Suppressor macrophage treated with lipopolysaccharide for 1 hour (primary cell): ENCODE results near the gene SPSB2.
"Not testable (repeated sequence)": the region's sequence is repeated elsewhere in the genome, so short reads cannot be mapped to it uniquely, and the experiment has no call there.

ENCODE experiments used
- DNase-seq, 3 donors: peaks; one replicate each; pipeline ENCODE4 v3.0.0-alpha.2; 2020 to 2022

The SPSB2 gene

DNA sequence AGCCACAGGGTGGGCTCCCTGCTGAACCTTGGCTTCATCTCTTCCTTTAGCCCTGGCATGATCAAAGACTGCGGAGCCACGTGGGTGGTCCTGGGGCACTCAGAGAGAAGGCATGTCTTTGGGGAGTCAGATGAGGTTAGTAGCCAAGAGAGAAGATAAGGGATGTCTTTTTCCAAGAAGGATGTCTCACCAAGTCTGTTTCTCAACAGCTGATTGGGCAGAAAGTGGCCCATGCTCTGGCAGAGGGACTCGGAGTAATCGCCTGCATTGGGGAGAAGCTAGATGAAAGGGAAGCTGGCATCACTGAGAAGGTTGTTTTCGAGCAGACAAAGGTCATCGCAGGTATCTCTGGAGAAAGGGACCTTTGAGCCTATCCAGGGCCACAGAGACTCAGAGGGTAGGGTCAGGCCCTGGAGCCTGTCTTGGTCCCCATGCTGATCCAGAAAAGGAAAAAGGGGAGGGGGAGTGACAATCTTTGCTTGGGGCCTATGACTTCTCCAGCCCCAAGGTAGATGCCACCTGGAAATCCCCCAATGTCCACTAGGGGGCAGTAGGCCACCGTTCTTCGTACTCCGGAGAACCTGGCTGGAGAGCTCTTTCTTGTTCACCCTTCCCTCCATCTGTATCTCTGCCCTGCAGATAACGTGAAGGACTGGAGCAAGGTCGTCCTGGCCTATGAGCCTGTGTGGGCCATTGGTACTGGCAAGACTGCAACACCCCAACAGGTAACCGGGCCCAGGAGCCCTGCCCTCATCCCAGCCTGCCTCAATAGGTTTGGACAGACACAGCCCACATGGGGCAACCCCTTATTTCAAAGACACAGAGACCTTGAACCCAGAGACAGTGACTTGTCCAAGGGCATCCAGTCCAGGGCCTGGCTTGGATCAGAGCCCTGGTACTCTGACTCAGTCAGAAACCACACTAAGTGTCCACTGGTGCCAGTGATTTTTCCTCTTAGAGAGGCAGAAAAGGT is 3.8 kb downstream of the SPSB2 start:
- DNase-seq, result peak; percentile 81 to 89 (median 86)

- DNase-seq, result peak; percentile 53 to 60 (median 56)
Measured at GRCh38 chr12:6868211-6869048, 4.7 kb downstream of the SPSB2 start.

GRCh38 chr12:6867413-6868210 is 5.5 kb downstream of the SPSB2 start, which contains the start of gene TPI1:
TPI1 (plus strand) TSS chr12:6867531; CDS start chr12:6867567, 36 bp downstream.
- DNase-seq, result peak; percentile 89 to 95 (median 94)

DNA sequence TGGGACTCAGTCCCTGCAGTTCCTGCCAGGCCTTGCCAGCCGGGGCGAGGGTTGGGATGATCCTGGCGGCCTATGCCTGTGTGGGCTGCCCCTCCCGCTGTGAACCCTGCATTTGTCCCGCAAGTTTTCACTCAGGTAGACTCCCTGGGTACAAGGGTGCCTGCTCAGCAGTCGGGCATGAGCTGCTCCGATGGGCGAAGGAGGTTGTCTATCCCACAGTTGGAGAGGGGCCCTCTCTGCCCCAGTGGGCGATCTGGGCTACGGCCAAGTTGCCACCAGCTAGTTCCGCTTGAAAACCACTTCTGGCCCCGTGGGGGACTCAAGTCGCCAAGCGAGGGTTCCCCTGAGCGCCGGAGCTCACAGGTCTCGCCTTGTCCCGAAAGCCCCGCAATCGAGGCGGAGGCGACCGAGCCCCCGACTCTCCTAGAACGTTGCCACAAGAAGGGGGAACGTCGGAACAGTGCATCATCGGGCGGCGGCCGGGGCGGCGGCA is 6.1 kb downstream of the SPSB2 start:
- DNase-seq, result peak in 1 of 3 donors; percentile 74

DNA sequence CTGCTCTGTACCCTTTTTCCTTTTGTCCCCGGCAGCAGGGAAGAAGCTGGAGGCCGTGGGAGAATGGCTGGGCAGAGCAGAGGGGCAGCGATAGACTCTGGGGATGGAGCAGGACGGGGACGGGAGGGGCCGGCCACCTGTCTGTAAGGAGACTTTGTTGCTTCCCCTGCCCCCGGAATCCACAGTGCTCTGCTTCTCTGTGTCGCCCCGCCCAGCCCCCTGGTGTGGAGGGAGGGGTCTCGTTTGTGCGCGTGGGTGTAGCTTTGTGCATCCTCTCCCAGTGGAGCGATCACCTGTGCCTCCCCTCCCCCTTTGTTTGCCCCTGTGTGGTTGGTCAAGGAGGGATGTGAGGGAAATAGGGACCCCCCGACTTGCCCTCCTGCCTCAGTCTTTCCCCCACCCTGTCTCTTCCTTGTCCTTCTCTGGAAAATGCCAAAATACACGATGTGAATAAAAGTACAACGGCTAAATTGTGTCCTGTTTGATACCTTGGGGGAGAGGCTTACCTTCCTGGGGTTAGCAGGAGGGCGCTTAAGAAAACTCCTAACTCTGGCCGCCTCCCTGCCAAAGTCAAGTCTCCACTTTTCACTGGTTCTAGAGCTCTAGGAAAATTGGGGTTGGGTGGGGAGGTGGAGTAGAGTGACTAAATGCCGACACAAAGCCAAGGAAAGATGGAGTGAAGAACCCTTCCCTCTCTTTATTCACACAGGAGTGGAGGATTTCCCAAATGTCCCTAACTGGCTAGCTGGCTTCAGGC is 6.8 kb downstream of the SPSB2 start:
- no peak for DNase-seq

GRCh38 chr12:6865307-6865706 is 7.8 kb downstream of the SPSB2 start:
- not testable (repeated sequence) for DNase-seq

DNA sequence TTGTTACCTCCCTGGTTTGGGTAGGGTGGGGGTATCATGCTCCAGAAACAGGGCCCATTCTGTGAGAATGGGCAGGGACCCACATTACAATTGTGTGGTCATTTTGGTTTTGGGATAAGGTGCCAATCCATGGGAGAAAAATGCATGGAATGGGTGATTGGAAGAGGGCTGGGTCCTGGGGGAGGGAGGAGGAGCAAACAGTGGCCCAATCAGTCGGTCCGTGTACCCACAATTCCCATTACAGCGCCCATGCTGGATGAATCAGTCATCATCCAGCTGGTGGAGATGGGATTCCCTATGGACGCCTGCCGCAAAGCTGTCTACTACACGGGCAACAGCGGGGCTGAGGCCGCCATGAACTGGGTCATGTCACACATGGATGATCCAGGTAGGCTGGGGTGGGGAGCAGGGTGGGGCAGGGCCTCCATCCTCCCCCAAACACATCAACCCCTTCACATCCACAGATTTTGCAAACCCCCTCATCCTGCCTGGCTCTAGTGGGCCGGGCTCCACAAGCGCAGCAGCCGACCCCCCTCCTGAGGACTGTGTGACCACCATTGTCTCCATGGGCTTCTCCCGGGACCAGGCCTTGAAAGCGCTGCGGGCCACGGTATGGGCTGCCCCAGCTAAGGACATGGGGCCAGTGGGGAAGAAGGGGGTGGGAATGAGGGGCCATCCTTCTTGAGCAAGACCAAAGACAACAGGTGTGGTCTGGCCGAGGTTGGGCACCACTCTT is 9.3 kb downstream of the SPSB2 start:
- DNase-seq, result no peak

DNA sequence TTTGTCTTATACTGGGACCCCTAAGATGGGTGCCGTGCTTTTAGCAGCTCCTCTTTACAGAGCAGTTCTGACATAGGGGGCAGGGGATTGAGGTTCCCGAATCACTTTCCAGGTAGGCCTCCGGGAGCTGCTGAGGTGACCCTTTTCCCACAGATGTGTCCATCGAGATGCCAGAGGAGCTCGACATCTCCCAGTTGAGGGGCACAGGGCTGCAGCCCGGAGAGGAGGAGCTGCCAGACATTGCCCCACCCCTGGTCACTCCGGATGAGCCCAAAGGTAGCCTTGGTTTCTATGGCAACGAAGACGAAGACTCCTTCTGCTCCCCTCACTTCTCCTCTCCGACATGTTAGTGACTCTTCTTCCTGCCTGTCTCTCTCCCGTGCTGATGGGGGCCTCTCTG is 10.1 kb downstream of the SPSB2 start:
- DNase-seq, result no peak

DNA sequence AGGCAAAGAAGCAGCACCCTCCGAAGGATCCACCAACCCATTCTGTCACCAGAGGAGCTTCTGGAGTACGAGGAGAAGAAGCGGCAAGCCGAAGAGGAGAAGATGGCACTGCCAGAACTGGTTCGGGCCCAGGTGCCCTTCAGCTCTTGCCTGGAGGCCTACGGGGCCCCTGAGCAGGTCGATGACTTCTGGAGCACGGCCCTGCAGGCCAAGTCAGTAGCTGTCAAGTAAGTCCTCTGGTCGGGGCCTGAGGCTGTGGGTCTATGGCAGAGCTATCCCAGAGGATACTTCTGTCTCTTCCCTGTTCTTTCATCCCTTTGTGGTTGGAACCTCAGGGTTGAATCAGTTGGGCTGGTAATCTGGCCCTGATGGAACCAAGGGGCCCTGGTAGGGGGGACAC is 11.7 kb downstream of the SPSB2 start:
- no peak for DNase-seq

- no peak for DNase-seq
Measured at GRCh38 chr12:6860942-6861341, 12.2 kb downstream of the SPSB2 start.

GRCh38 chr12:6860116-6860515 is 13.0 kb downstream of the SPSB2 start:
- DNase-seq, result no peak

GRCh38 chr12:6858799-6859198 is 14.3 kb downstream of the SPSB2 start:
- no peak for DNase-seq

GRCh38 chr12:6855322-6855721 is 17.8 kb downstream of the SPSB2 start:
- DNase-seq, result no peak

DNA sequence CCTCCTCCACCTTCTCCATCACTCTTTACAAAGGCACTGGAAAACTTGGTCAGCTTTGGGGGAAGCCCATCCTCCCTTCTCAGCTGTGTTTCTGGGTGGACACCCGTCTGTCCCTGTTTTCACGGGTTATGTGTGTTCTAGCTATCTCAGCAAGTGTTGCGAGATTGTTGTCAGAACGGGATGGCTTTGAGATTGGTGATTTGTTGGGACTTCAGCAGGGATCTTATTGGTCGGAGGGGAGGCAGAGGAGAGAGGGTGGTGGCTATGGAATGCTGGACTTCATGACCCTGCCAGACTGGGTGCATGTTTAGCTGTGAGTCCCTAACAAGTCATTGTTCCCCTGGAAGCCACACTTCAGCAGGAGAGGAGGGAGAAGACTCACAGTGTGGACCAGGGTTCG is 19.1 kb downstream of the SPSB2 start:
- DNase-seq, result no peak

- DNase-seq, result no peak
Measured at GRCh38 chr12:6853626-6854025, 19.5 kb downstream of the SPSB2 start.

- DNase-seq, result no peak
Measured at GRCh38 chr12:6852651-6853354, 20.3 kb downstream of the SPSB2 start.

DNA sequence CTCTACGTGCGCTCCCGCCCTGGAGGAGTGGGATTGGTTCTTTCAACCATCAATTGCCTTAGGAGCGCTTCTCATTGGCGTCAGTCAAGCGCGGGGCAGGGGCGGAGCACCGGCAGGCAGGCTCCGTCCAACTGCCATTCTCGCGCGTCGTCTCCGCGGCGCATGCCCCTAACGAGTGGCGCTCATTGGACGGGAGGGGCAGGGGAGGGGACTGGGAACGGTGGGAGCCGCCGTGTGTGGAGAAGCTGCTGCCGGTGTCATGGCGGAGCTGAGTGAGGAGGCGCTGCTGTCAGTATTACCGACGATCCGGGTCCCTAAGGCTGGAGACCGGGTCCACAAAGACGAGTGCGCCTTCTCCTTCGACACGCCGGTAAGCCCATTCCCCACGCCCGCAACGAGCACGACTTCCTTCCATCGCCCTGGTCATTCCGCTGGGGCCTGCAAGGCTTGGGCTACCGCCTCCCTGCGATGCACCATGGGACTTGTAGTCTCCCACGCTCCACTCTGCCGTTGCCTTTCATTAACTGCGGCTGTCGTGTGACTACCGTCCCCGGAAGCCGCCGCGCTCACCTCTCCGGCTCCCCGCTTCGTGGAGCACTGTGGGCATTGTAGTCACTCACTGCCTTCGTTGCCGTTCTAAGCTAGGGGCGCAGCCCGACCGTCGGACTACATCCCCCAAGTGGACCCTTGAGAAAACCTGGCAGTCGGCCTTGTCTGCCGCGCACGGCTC is 21.0 kb downstream of the SPSB2 start, which contains the start of gene USP5:
Gene USP5 (plus strand): TSS at position 230 of the 730 bp plus-strand sequence. CDS start 30 bp downstream, at position 260.
- peak; percentile 99 to 100 (median 100) for DNase-seq

GRCh38 chr12:6851153-6851920 is 21.8 kb downstream of the SPSB2 start, which contains the start of gene CDCA3:
CDCA3 (minus strand) TSS chr12:6851286; CDS start chr12:6850952, 334 bp downstream.
- peak; percentile 96 to 98 (median 97) for DNase-seq

GRCh38 chr12:6850796-6851152 is 22.3 kb downstream of the SPSB2 start:
- DNase-seq, result no peak
